Kidney epithelial cell (primary cell): Measurements from ENCODE around the gene SCYL1. TPM values are rescaled to one million over a fixed set of nuclear protein-coding genes. Genes with fewer than 3 reads are reported as not detected.

Experiments used
- DNase-seq: peaks from one replicate; pipeline ENCODE4 v3.0.0-alpha.2; 2010; ENCODE audit warnings: low read depth
- H3K27me3 ChIP-seq: 2 replicates; pipeline ENCODE4 v1.6.0; 2011; ENCODE audit warnings: low read length; ENCODE audit not compliant: control insufficient read depth, insufficient read depth
- H3K36me3 ChIP-seq: 2 replicates; pipeline ENCODE4 v1.5.1; 2011; ENCODE audit warnings: low read length; ENCODE audit not compliant: control insufficient read depth, insufficient read depth
- H3K4me3 ChIP-seq: 2 replicates; pipeline ENCODE4 v1.5.1; 2011; ENCODE audit warnings: low read depth, mild to moderate bottlenecking, control low read depth, low read length
- CTCF ChIP-seq: IDR thresholded peaks from 2 replicates; pipeline ENCODE4 v1.5.1; 2011; ENCODE audit warnings: mild to moderate bottlenecking, moderate library complexity, low read length, control low read depth, inconsistent platforms; ENCODE audit not compliant: insufficient read depth, poor library complexity, severe bottlenecking
- total RNA-seq: library from RNA; depleted of rRNA; stranded (reverse); fragments of >200 nt; gene quantifications from 2 replicates; pipeline ENCODE4 v1.2.3, GENCODE V29; 2015

Gene SCYL1
- total RNA-seq, 1 donor from 2014 or later = 121 TPM

- Histone ChIP-seq H3K27me3 (no peaks in the 10 kb centered on the region), H3K36me3 (peaks cover 9% of the 10 kb centered on the region), H3K4me3 (peak overlapping the region; percentile 84)
- TF ChIP-seq CTCF = no peak
- no peak for DNase-seq
Measured at GRCh38 chr11:65501186-65501471, 23.8 kb upstream of the SCYL1 start.

GRCh38 chr11:65501472-65502273 is 23.2 kb upstream of the SCYL1 start:
- TF ChIP-seq CTCF = no peak
- DNase-seq = no peak
- H3K27me3 ChIP-seq = no peaks in the 10 kb centered on the region
- peak overlapping the region; percentile 84 for H3K4me3 ChIP-seq
- peaks cover 9% of the 10 kb centered on the region for H3K36me3 ChIP-seq

- DNase-seq = no peak
- H3K36me3 ChIP-seq = peaks cover 9% of the 10 kb centered on the region
- H3K4me3 ChIP-seq = peak overlapping the region; percentile 84
Measured at GRCh38 chr11:65502274-65502554, 22.7 kb upstream of the SCYL1 start.

GRCh38 chr11:65502555-65503367 is 22.1 kb upstream of the SCYL1 start:
- DNase-seq = no peak
- no peak for TF ChIP-seq CTCF
- Histone ChIP-seq H3K36me3 (peaks cover 9% of the 10 kb centered on the region), H3K4me3 (peak overlapping the region; percentile 84), H3K27me3 (no peaks in the 10 kb centered on the region)

More at GRCh38 chr11:65502274-65502554, 22.7 kb upstream of the SCYL1 start:
- no peak for TF ChIP-seq CTCF
- no peaks in the 10 kb centered on the region for H3K27me3 ChIP-seq

GRCh38 chr11:65503368-65503948 is 21.4 kb upstream of the SCYL1 start:
- H3K4me3 ChIP-seq = peak overlapping the region; percentile 84
- peaks cover 9% of the 10 kb centered on the region for H3K36me3 ChIP-seq
- no peak for DNase-seq
- TF ChIP-seq CTCF = no peak
- no peaks in the 10 kb centered on the region for H3K27me3 ChIP-seq
